K562 (cell line): Measurements from ENCODE around the gene CPTP. TPM values are rescaled to one million over a fixed set of nuclear protein-coding genes. Genes with fewer than 3 reads are reported as not detected.

Experiments
- ATAC-seq: fragments of 200-7000 bp; cut with Tn5 transposase; 3 replicates; pipeline ENCODE4 v1.9.1; 2020; ENCODE audit warnings: moderate library complexity
- BruUV-seq: library from RNA; stranded (reverse); fragments of 400-500 nt; replicated peaks from 2 replicates; lab custom pipeline; 2021; lab: Mats Ljungman, UMichigan
- CTCF ChIA-PET: fragments of 300-600 bp; formaldehyde crosslinking; extraction: SDS; loops from one replicate; lab custom pipeline; 2021; ENCODE audit warnings: low intra/inter-chr PET ratio; lab: Yijun Ruan, JAX
- POLR2A ChIA-PET: fragments of 300-600, 350-650 bp; sonication (Branson Sonifier 250); formaldehyde crosslinking; extraction: SDS; loops from one replicate; lab custom pipeline; 2021; ENCODE audit warnings: antibody characterized with exemption, inconsistent platforms; lab: Yijun Ruan, JAX
- DNase-seq, 4 experiments: peaks; one replicate each; pipeline versions ENCODE4 v3.0.0 to v3.0.0-alpha.2; 2011 to 2018; ENCODE audit warnings: low spot score in 3 of 4, mixed read lengths in 3 of 4; ENCODE audit errors: extremely low read depth in 1 of 4
- FAIRE-seq: peaks from 2 replicates; lab custom pipeline; 2011; peaks lifted over from hg19 to GRCh38; lab: Jason Lieb, UNC
- H2AFZ ChIP-seq: 2 replicates; pipeline ENCODE4 v1.6.0; 2011; ENCODE audit warnings: low read depth, low read length, control low read depth, inconsistent platforms
- H3K27ac ChIP-seq: fragments of 200-600 bp; 3 replicates; pipeline ENCODE4 v1.8.0; 2011; ENCODE audit warnings: low read depth, mild to moderate bottlenecking, control low read depth, inconsistent platforms, low read length, moderate library complexity, mixed read lengths; ENCODE audit errors: extremely low read depth
- H3K27me3 ChIP-seq, 2 experiments: fragments of 300-600 bp in 1 of 2; 2 replicates in 1 of 2; 3 replicates in 1 of 2; pipeline versions ENCODE4 v1.6.0 to v1.8.0; 2011; ENCODE audit warnings: inconsistent platforms in 2 of 2, low read length in 2 of 2, mild to moderate bottlenecking in 1 of 2, mixed read lengths in 1 of 2, moderate library complexity in 1 of 2; ENCODE audit not compliant: control insufficient read depth in 2 of 2, insufficient read depth in 2 of 2
- H3K36me3 ChIP-seq: fragments of 300-600 bp; 3 replicates; pipeline ENCODE4 v1.8.0; 2011; ENCODE audit warnings: mild to moderate bottlenecking, low read length, inconsistent platforms; ENCODE audit not compliant: control insufficient read depth, insufficient read depth
- H3K4me1 ChIP-seq, 2 experiments: fragments of 200-600 bp in 1 of 2; replicated peaks in 1 of 2; 2 replicates in 1 of 2; 3 replicates in 1 of 2; pipeline versions ENCODE4 v1.5.1 to v1.8.0; 2011; ENCODE audit warnings: inconsistent platforms in 2 of 2, low read length in 2 of 2, mild to moderate bottlenecking in 1 of 2, mixed read lengths in 1 of 2, moderate library complexity in 1 of 2; ENCODE audit not compliant: control insufficient read depth in 2 of 2, insufficient read depth in 2 of 2
- H3K4me2 ChIP-seq: 2 replicates; pipeline ENCODE4 v1.6.1; 2011; ENCODE audit warnings: low read length, control low read depth, inconsistent platforms, mixed read lengths; ENCODE audit not compliant: insufficient read depth
- H3K4me3 ChIP-seq: fragments of 200-600 bp; sonication (generic), shearing (Covaris generic); 2 replicates; pipeline ENCODE4 v1.5.1; 2016; ENCODE audit warnings: control low read depth, inconsistent platforms
- H3K79me2 ChIP-seq: fragments of 200-600 bp; 3 replicates; pipeline ENCODE4 v1.8.0; 2011; ENCODE audit warnings: low read length, inconsistent platforms; ENCODE audit not compliant: control insufficient read depth, insufficient read depth
- H3K9ac ChIP-seq, 2 experiments: 2 replicates each; pipeline versions ENCODE4 v1.6.0 to v1.6.1; 2011; ENCODE audit warnings: low read depth in 2 of 2, low read length in 2 of 2, control low read depth in 1 of 2, inconsistent platforms in 1 of 2, mild to moderate bottlenecking in 1 of 2, mixed read lengths in 1 of 2; ENCODE audit not compliant: insufficient read depth in 1 of 2
- H3K9me1 ChIP-seq: one replicate; pipeline ENCODE4 v1.6.0; 2011; ENCODE audit warnings: inconsistent platforms, mild to moderate bottlenecking, low read length, moderate library complexity; ENCODE audit not compliant: control insufficient read depth, insufficient read depth
- H3K9me3 ChIP-seq: replicated peaks from 2 replicates; pipeline ENCODE4 v1.5.1; 2011; ENCODE audit warnings: low read depth, low read length, inconsistent platforms; ENCODE audit not compliant: control insufficient read depth, insufficient read depth
- H4K20me1 ChIP-seq: replicated peaks from 2 replicates; pipeline ENCODE4 v1.6.1; 2011; ENCODE audit warnings: low read length, inconsistent platforms, mixed read lengths; ENCODE audit not compliant: control insufficient read depth, insufficient read depth
- BACH1 ChIP-seq: fragments of 200-800 bp; sonication (Bioruptor generic); IDR thresholded peaks from 2 replicates; pipeline ENCODE4 v1.6.1; 2016; ENCODE audit warnings: missing genetic modification characterization, missing compliant biosample characterization
- E2F6 ChIP-seq, 2 experiments: IDR thresholded peaks; 2 replicates each; pipeline ENCODE4 v1.6.1; 2011; ENCODE audit warnings: borderline replicate concordance in 1 of 2, control low read depth in 1 of 2, low read depth in 1 of 2, low read length in 1 of 2, mild to moderate bottlenecking in 1 of 2, mixed read lengths in 1 of 2, moderate library complexity in 1 of 2; ENCODE audit not compliant: insufficient read depth in 1 of 2, insufficient read length in 1 of 2, poor library complexity in 1 of 2, severe bottlenecking in 1 of 2; ENCODE audit errors: extremely low read depth in 1 of 2
- HIVEP1 ChIP-seq: fragments of 250-450 bp; sonication (Bioruptor Pico); IDR thresholded peaks from 2 replicates; pipeline ENCODE4 v1.4.0; 2020; ENCODE audit warnings: mild to moderate bottlenecking
- MAX ChIP-seq: sonication (generic); formaldehyde crosslinking; IDR thresholded peaks from 2 replicates; pipeline ENCODE4 v1.9.0; 2022; ENCODE audit warnings: mild to moderate bottlenecking, missing genetic modification reagents
- POLR2AphosphoS2 ChIP-seq: IDR thresholded peaks from 2 replicates; pipeline ENCODE4 v1.6.1; 2012; ENCODE audit warnings: low read length, improper control_type of control experiment
- SIN3A ChIP-seq, 2 experiments: fragments of 150-350 bp in 1 of 2; IDR thresholded peaks; 2 replicates each; pipeline ENCODE4 v1.6.1; 2011 to 2016; ENCODE audit warnings: borderline replicate concordance in 2 of 2, low read depth in 2 of 2, low read length in 2 of 2, mild to moderate bottlenecking in 2 of 2, moderate library complexity in 2 of 2; ENCODE audit not compliant: control insufficient read depth in 1 of 2
- YY1 ChIP-seq, 3 experiments: IDR thresholded peaks; 2 replicates each; pipeline ENCODE4 v1.6.1; 2011; ENCODE audit warnings: low read length in 2 of 3, mild to moderate bottlenecking in 2 of 3, moderate library complexity in 2 of 3, borderline replicate concordance in 1 of 3, control low read depth in 1 of 3, low read depth in 1 of 3; ENCODE audit not compliant: insufficient read depth in 3 of 3, insufficient replicate concordance in 2 of 3, control insufficient read depth in 1 of 3, insufficient read length in 1 of 3; ENCODE audit errors: extremely low read depth in 1 of 3
- ZSCAN29 ChIP-seq: fragments of 450-650 bp; IDR thresholded peaks from 2 replicates; pipeline ENCODE4 v1.6.1; 2017
- WGBS: fragments of 100-300 bp; shearing (Covaris generic); methylation state at CpG from one replicate; pipeline ENCODE4 v1.1.6; 2016; ENCODE audit warnings: low coverage, mixed read lengths; ENCODE audit not compliant: insufficient coverage; ENCODE audit errors: missing lambda C conversion rate; 5-methylcytosine and 5-hydroxymethylcytosine counted together
- in situ Hi-C: fragments of 300-500 bp; cut with MboI; formaldehyde crosslinking; loops from 4 replicates; pipeline ENCODE4 v1.15.0; 2018; ENCODE audit warnings: inconsistent platforms, mixed read lengths
- intact Hi-C: fragments of 100-400 bp; cut with micrococcal nuclease; formaldehyde crosslinking; loops from 2 replicates; pipeline ENCODE4 v1.14.2; 2022
- polyA plus RNA-seq, 8 experiments: library from polyadenylated mRNA; depleted of rRNA in 4 of 8; stranded (reverse) in 5 of 8; unstranded in 3 of 8; fragments of >200 nt; fragmentation: Nextera tagmentation in 2 of 8; fragmentation: Illumina TruSeq in 1 of 8; extraction: Ambion mirVana in 2 of 8; extraction: Trizol in 1 of 8; gene quantifications; 2 replicates each; pipeline versions ENCODE4 v1.2.1 to v1.2.3, GENCODE V29; 2011 to 2014; ENCODE audit warnings: inconsistent platforms in 1 of 8, missing spikeins in 1 of 8
- total RNA-seq, 7 experiments: library from RNA; depleted of rRNA in 6 of 7; stranded (reverse); fragments of >200 nt in 6 of 7; fragmentation: Illumina TruSeq in 2 of 7; extraction: Trizol in 2 of 7; gene quantifications; 2 replicates each; pipeline versions ENCODE4 v1.2.1 to v1.2.3, GENCODE V29; 2011 to 2021; ENCODE audit warnings: low replicate concordance in 1 of 7
- TF ChIP-seq, protein P1 (sequence below): fragments of 200-800 bp; sonication (Bioruptor generic); IDR thresholded peaks from 2 replicates; pipeline ENCODE4 v1.6.1; 2017; ENCODE audit warnings: missing genetic modification characterization, missing compliant biosample characterization
- TF ChIP-seq, protein P2 (sequence below): fragments of 450-650 bp; IDR thresholded peaks from 2 replicates; pipeline ENCODE4 v1.6.1; 2017; ENCODE audit warnings: mild to moderate bottlenecking, moderate library complexity

Gene CPTP
- total and polyA plus RNA-seq, 9 of the 15 experiments (the other 6 are each of a cell fraction or from before 2014, with no cell fraction given), result 0.11 to 25.8 (median 3.5) TPM

DNA sequence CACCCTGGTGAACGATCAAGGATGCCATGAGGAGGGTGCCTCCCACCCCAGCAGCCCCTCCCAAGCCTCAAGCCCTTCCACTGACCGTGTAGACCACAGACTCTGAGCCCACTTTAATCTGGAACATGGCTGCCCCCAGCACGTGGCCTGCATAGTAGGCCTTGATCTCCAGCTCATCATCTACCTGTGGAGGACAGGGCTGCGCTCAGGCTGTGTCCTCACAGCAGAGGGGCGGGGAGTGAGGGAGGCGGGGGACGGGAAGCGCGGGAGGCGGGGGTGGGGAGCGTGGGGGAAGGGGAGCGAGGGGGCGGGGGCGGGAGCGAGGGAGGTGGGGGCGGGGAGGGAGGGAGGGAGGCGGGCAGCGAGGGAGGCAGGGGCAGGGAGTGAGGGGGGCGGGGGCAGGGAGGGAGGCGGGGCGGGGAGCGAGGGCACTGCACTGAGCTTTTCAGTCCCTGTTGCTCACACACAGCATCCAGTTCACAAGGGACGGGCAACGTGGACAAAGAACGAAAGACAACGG, 9.1 kb upstream of the CPTP start:
- H4K20me1 ChIP-seq, result peaks cover 28% of the 10 kb centered on the region
- H2AFZ ChIP-seq, result no peak overlapping the region
- FAIRE-seq (peak; percentile 66), ATAC-seq (peak; percentile 62), DNase-seq (peak; percentile 75 to 79 (median 78))
- peak overlapping the region; percentile 64 for H3K27ac ChIP-seq
- H3K4me3 ChIP-seq, result no peak overlapping the region
- peak overlapping the region; percentile 13 to 84; a peak in 2 of 4 replicates for H3K9ac ChIP-seq
- peaks cover 89% of the 10 kb centered on the region for H3K36me3 ChIP-seq
- H3K27me3 ChIP-seq, result no peaks in the 10 kb centered on the region
- no peaks in the 10 kb centered on the region for H3K9me3 ChIP-seq
- H3K79me2 ChIP-seq, result peaks cover 36% of the 10 kb centered on the region
- POLR2A ChIA-PET, result interaction anchor here (0.6 to 1.3 kb wide), 4 partner anchors 8 to 37 kb away, joined by 3 to 5 read pairs (median 3); no protein-coding TSS in a partner anchor
- H3K9me1 ChIP-seq, result peaks cover 13% of the 10 kb centered on the region
- BruUV-seq, result no TSS peak
- no peak overlapping the region; the same call in 1 of the 2 replicates for H3K4me2 ChIP-seq
- in situ Hi-C loops (no loop called here), intact Hi-C loops (no loop called here)
- peaks cover 27 to 88% of the 10 kb centered on the region in 2 experiments for H3K4me1 ChIP-seq
- CTCF ChIA-PET, result no interaction called here
- WGBS, result 39% methylated on average over 8 of the region's 26 CpGs
- TF ChIP-seq E2F6 (IDR thresholded peaks at IDR 0.05; ENCODE audit: borderline replicate concordance in 1 of 2, extremely low read depth in 1 of 2, insufficient read depth in 1 of 2, insufficient read length in 1 of 2, low read depth in 1 of 2, low read length in 1 of 2, poor library complexity in 1 of 2, severe bottlenecking in 1 of 2) (peak in 1 of 2 experiments; percentile 38), ZSCAN29 (peak; percentile 72; the same call in 1 of the 2 replicates), MAX (0 out of 2 replicates have a peak, but pooled peaks have one; percentile 27), SIN3A (IDR thresholded peaks at IDR 0.05; ENCODE audit: borderline replicate concordance in 2 of 2, control insufficient read depth in 1 of 2, low read depth in 2 of 2, low read length in 2 of 2) (0 out of 4 replicates have a peak, but pooled peaks of 1 of the 2 experiments have one; percentile 17), POLR2AphosphoS2 (peak; percentile 26; the same call in 1 of the 2 replicates), BACH1 (tag) (no peak), HIVEP1 (CRISPR knock-in tag) (peak; percentile 13; the same call in 1 of the 2 replicates), YY1 (IDR thresholded peaks at IDR 0.05; ENCODE audit: borderline replicate concordance in 1 of 3, control insufficient read depth in 1 of 3, extremely low read depth in 1 of 3, insufficient read depth in 3 of 3, insufficient read length in 1 of 3, insufficient replicate concordance in 2 of 3, low read depth in 1 of 3, low read length in 2 of 3) (peak in 1 of 3 experiments; percentile 81)
- TF ChIP-seq, protein P1, sequence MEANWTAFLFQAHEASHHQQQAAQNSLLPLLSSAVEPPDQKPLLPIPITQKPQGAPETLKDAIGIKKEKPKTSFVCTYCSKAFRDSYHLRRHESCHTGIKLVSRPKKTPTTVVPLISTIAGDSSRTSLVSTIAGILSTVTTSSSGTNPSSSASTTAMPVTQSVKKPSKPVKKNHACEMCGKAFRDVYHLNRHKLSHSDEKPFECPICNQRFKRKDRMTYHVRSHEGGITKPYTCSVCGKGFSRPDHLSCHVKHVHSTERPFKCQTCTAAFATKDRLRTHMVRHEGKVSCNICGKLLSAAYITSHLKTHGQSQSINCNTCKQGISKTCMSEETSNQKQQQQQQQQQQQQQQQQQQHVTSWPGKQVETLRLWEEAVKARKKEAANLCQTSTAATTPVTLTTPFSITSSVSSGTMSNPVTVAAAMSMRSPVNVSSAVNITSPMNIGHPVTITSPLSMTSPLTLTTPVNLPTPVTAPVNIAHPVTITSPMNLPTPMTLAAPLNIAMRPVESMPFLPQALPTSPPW (CRISPR knock-in tag), result peak; percentile 79
- TF ChIP-seq, protein P2, sequence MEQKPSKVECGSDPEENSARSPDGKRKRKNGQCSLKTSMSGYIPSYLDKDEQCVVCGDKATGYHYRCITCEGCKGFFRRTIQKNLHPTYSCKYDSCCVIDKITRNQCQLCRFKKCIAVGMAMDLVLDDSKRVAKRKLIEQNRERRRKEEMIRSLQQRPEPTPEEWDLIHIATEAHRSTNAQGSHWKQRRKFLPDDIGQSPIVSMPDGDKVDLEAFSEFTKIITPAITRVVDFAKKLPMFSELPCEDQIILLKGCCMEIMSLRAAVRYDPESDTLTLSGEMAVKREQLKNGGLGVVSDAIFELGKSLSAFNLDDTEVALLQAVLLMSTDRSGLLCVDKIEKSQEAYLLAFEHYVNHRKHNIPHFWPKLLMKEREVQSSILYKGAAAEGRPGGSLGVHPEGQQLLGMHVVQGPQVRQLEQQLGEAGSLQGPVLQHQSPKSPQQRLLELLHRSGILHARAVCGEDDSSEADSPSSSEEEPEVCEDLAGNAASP, result no peak
